B cell (primary cell): ENCODE data around the gene GAMT.

Experiments used
- CTCF ChIP-seq: fragments of 200-600 bp; IDR thresholded peaks from one replicate; pipeline ENCODE4 v1.8.0; 2022; ENCODE audit warnings: antibody characterized with exemption, mild to moderate bottlenecking
- EZH2 ChIP-seq: IDR thresholded peaks from 2 replicates; pipeline ENCODE4 v1.6.1; 2012; ENCODE audit warnings: borderline replicate concordance, low read depth, mild to moderate bottlenecking, moderate library complexity, low read length; ENCODE audit not compliant: insufficient read depth, poor library complexity, severe bottlenecking

GRCh38 chr19:1427221-1427920 is 26.0 kb upstream of the GAMT start:
- TF ChIP-seq CTCF, result no peak
- no peak for TF ChIP-seq EZH2
